H1 (cell line): ENCODE results near the gene CFDP1. TPM values are rescaled to one million over a fixed set of nuclear protein-coding genes. Genes with fewer than 3 reads are reported as not detected.

Experiments
- CTCF ChIA-PET: fragments of 300-600 bp; sonication (Branson Sonifier 250); formaldehyde crosslinking; loops from one replicate; lab custom pipeline; 2021; ENCODE audit not compliant: partially characterized antibody; lab: Charles Lee
- POLR2A ChIA-PET: fragments of 300-600 bp; sonication (Branson Sonifier 250); formaldehyde crosslinking; loops from one replicate; lab custom pipeline; 2021; ENCODE audit warnings: inconsistent platforms; ENCODE audit not compliant: partially characterized antibody; lab: Charles Lee
- DNase-seq, 2 experiments: peaks; one replicate each; pipeline versions ENCODE4 v3.0.0 to v3.0.0-alpha.2; 2010 to 2022; ENCODE audit warnings: low spot score in 2 of 2, low read depth in 1 of 2, mixed read lengths in 1 of 2
- FAIRE-seq: peaks from 2 replicates; lab custom pipeline; 2011; peaks lifted over from hg19 to GRCh38; lab: Jason Lieb, UNC
- H2AFZ ChIP-seq: 2 replicates; pipeline ENCODE4 v1.8.1; 2012; ENCODE audit warnings: low read length, inconsistent platforms
- H2AK5ac ChIP-seq: 2 replicates; pipeline ENCODE4 v1.6.1; 2013; ENCODE audit warnings: low read depth, low read length
- H2BK120ac ChIP-seq: replicated peaks from 2 replicates; pipeline ENCODE3; 2013; ENCODE audit warnings: low read depth, low read length, inconsistent platforms
- H2BK12ac ChIP-seq: 2 replicates; pipeline ENCODE4 v1.6.1; 2013; ENCODE audit warnings: low read depth, low read length
- H2BK15ac ChIP-seq: 2 replicates; pipeline ENCODE4 v1.6.1; 2013; ENCODE audit warnings: low read length
- H2BK20ac ChIP-seq: 2 replicates; pipeline ENCODE4 v1.6.1; 2013; ENCODE audit warnings: low read length
- H2BK5ac ChIP-seq: 2 replicates; pipeline ENCODE4 v1.6.1; 2013; ENCODE audit warnings: low read depth, low read length
- H3K14ac ChIP-seq: 2 replicates; pipeline ENCODE4 v1.6.1; 2013; ENCODE audit warnings: inconsistent platforms; ENCODE audit not compliant: insufficient read length
- H3K18ac ChIP-seq: 2 replicates; pipeline ENCODE4 v1.6.1; 2013; ENCODE audit warnings: low read length; ENCODE audit errors: extremely low read depth
- H3K23ac ChIP-seq: 2 replicates; pipeline ENCODE4 v1.6.1; 2013; ENCODE audit warnings: inconsistent platforms; ENCODE audit not compliant: insufficient read length
- H3K23me2 ChIP-seq: 2 replicates; pipeline ENCODE4 v1.6.1; 2013; ENCODE audit warnings: low read depth, low read length
- H3K27ac ChIP-seq: 2 replicates; pipeline ENCODE4 v1.6.1; 2011; ENCODE audit warnings: low read depth, low read length, inconsistent platforms
- H3K27me3 ChIP-seq, 4 experiments: replicated peaks in 1 of 4; 1 replicate in 1 of 4; 2 replicates in 3 of 4; pipeline versions ENCODE4 v1.6.1 to v1.8.1; 2011 to 2013; ENCODE audit warnings: low read length in 3 of 4, mild to moderate bottlenecking in 3 of 4, inconsistent platforms in 2 of 4, mixed read lengths in 2 of 4, moderate library complexity in 1 of 4; ENCODE audit not compliant: control insufficient read depth in 3 of 4, insufficient read depth in 3 of 4; ENCODE audit errors: extremely low read depth in 1 of 4
- H3K36me3 ChIP-seq, 4 experiments: 2 replicates each; pipeline versions ENCODE4 v1.6.1 to v1.8.1; 2011 to 2013; ENCODE audit warnings: mild to moderate bottlenecking in 4 of 4, low read length in 3 of 4, moderate library complexity in 2 of 4, control low read depth in 1 of 4, inconsistent platforms in 1 of 4; ENCODE audit not compliant: insufficient read depth in 4 of 4, control insufficient read depth in 2 of 4
- H3K4ac ChIP-seq: replicated peaks from 2 replicates; pipeline ENCODE3; 2013; ENCODE audit warnings: low read length, low read depth, mixed read lengths, inconsistent platforms; ENCODE audit not compliant: insufficient read length
- H3K4me1 ChIP-seq, 4 experiments: replicated peaks in 1 of 4; 1 replicate in 1 of 4; 2 replicates in 3 of 4; pipeline versions ENCODE4 v1.6.1 to v1.8.1; 2011 to 2013; ENCODE audit warnings: low read length in 3 of 4, inconsistent platforms in 2 of 4, mixed read lengths in 1 of 4; ENCODE audit not compliant: insufficient read depth in 4 of 4, control insufficient read depth in 3 of 4
- H3K4me2 ChIP-seq, 2 experiments: 2 replicates each; pipeline versions ENCODE4 v1.6.1 to v1.8.1; 2011 to 2013; ENCODE audit warnings: low read depth in 2 of 2, low read length in 2 of 2, control low read depth in 1 of 2, inconsistent platforms in 1 of 2, mild to moderate bottlenecking in 1 of 2; ENCODE audit not compliant: insufficient read depth in 1 of 2
- H3K4me3 ChIP-seq, 4 experiments: fragments of 200-600, 300-600 bp in 1 of 4; sonication (generic), shearing (Covaris generic), sonication (Bioruptor Twin) in 1 of 4; 2 replicates each; pipeline versions ENCODE4 v1.5.1 to v1.8.1; 2011 to 2016; ENCODE audit warnings: low read length in 4 of 4, low read depth in 3 of 4, control low read depth in 2 of 4, inconsistent platforms in 2 of 4, mild to moderate bottlenecking in 2 of 4, mixed read lengths in 1 of 4, moderate library complexity in 1 of 4; ENCODE audit not compliant: insufficient read depth in 2 of 4; ENCODE audit errors: extremely low read depth in 1 of 4
- H3K56ac ChIP-seq: replicated peaks from 2 replicates; pipeline ENCODE3; 2013; ENCODE audit warnings: low read depth, mild to moderate bottlenecking, mixed read lengths, low read length, inconsistent platforms; ENCODE audit not compliant: insufficient read length
- H3K79me1 ChIP-seq: 2 replicates; pipeline ENCODE4 v1.6.1; 2013; ENCODE audit warnings: low read depth, low read length, control low read depth
- H3K79me2 ChIP-seq, 2 experiments: 2 replicates each; pipeline versions ENCODE4 v1.6.1 to v1.8.1; 2012 to 2013; ENCODE audit warnings: low read length in 2 of 2, mild to moderate bottlenecking in 2 of 2, inconsistent platforms in 1 of 2; ENCODE audit not compliant: insufficient read depth in 2 of 2, control insufficient read depth in 1 of 2
- H3K9ac ChIP-seq, 4 experiments: replicated peaks in 1 of 4; 1 replicate in 1 of 4; 2 replicates in 3 of 4; pipeline versions ENCODE4 v1.6.1 to v1.8.1; 2011 to 2013; ENCODE audit warnings: low read depth in 3 of 4, low read length in 3 of 4, control low read depth in 2 of 4, mild to moderate bottlenecking in 2 of 4, moderate library complexity in 2 of 4, inconsistent platforms in 1 of 4; ENCODE audit errors: extremely low read depth in 1 of 4
- H3K9me3 ChIP-seq, 2 experiments: 2 replicates each; pipeline versions ENCODE4 v1.6.1 to v1.8.1; 2012 to 2013; ENCODE audit warnings: mild to moderate bottlenecking in 2 of 2, moderate library complexity in 2 of 2, control low read depth in 1 of 2, inconsistent platforms in 1 of 2, low read depth in 1 of 2, low read length in 1 of 2, mixed read lengths in 1 of 2; ENCODE audit not compliant: insufficient read depth in 2 of 2
- H4K20me1 ChIP-seq, 2 experiments: replicated peaks in 1 of 2; 2 replicates each; pipeline versions ENCODE3 to v1.8.1; 2011 to 2013; ENCODE audit warnings: inconsistent platforms in 2 of 2, low read length in 2 of 2, mild to moderate bottlenecking in 1 of 2; ENCODE audit not compliant: insufficient read depth in 2 of 2, control insufficient read depth in 1 of 2
- H4K5ac ChIP-seq: 2 replicates; pipeline ENCODE4 v1.6.1; 2013; ENCODE audit warnings: low read length, low read depth, mixed read lengths, inconsistent platforms; ENCODE audit not compliant: insufficient read length
- H4K8ac ChIP-seq: 2 replicates; pipeline ENCODE4 v1.8.0; 2013; ENCODE audit warnings: mild to moderate bottlenecking, moderate library complexity, low read length, inconsistent platforms; ENCODE audit not compliant: insufficient read depth; ENCODE audit errors: extremely low read depth
- H4K91ac ChIP-seq: replicated peaks from 2 replicates; pipeline ENCODE3; 2013; ENCODE audit warnings: low read length, mixed read lengths, inconsistent platforms; ENCODE audit not compliant: insufficient read length
- BACH1 ChIP-seq: IDR thresholded peaks from 2 replicates; pipeline ENCODE4 v1.6.1; 2012; ENCODE audit warnings: low read length, improper control_type of control experiment
- WGBS, 2 experiments: shearing (Covaris generic) in 1 of 2; methylation state at CpG; one replicate each; pipeline versions ENCODE4 v1.1.6 to v1.1.7; 2013 to 2015; ENCODE audit warnings: low lambda C conversion rate in 2 of 2, mixed read lengths in 2 of 2, inconsistent platforms in 1 of 2, low coverage in 1 of 2, missing lambda C conversion rate in 1 of 2; ENCODE audit not compliant: insufficient replicate concordance in 2 of 2, insufficient coverage in 1 of 2, insufficient read length in 1 of 2; ENCODE audit errors: extremely low coverage in 1 of 2, missing lambda C conversion rate in 1 of 2; 5-methylcytosine and 5-hydroxymethylcytosine counted together
- polyA plus RNA-seq, 7 experiments: library from polyadenylated mRNA; depleted of rRNA in 3 of 7; stranded (reverse) in 5 of 7; unstranded in 2 of 7; fragments of >200 nt in 5 of 7; fragments of 200-250 nt in 2 of 7; gene quantifications; 1 replicate in 5 of 7; 2 replicates in 1 of 7; 4 replicates in 1 of 7; pipeline versions ENCODE4 v1.2.1 to v1.2.3, GENCODE V29; 2011 to 2013; ENCODE audit warnings: missing spikeins in 2 of 7, mixed read lengths in 2 of 7
- total RNA-seq: library from RNA; stranded (reverse); fragmentation: NEBNext Ultra II Directional; extraction: Animal tissue kit (Norgen Biotek cat#: 25700); gene quantifications from 2 replicates; pipeline ENCODE4 v1.2.1, GENCODE V29; 2021

The CFDP1 gene
- total and polyA plus RNA-seq, 2 of the 8 experiments (the other 6 are each of a cell fraction or from before 2014, with no cell fraction given), result 25.5 to 77.3 TPM

GRCh38 chr16:75420987-75421819 lies 12.1 kb downstream of the CFDP1 start:
- H2AFZ ChIP-seq, result no peak overlapping the region
- H4K8ac ChIP-seq, result no peak overlapping the region
- ChIA-PET CTCF (interaction anchor here (0.5 to 6.5 kb wide), 9 partner anchors 10 to 660 kb away, joined by 3 to 33 read pairs (median 3); partner anchors contain the start of gene ADAT1), POLR2A (interaction anchor here (0.7 to 3.9 kb wide), 2 partner anchors 13 to 74 kb away, joined by 3 to 34 read pairs; partner anchors contain the start of genes CFDP1 and CHST6)
- no peak overlapping the region for H3K56ac ChIP-seq
- no peaks in the 10 kb centered on the region for H3K36me3 ChIP-seq
- H3K4ac ChIP-seq, result no peak overlapping the region
- DNase-seq, result peak; percentile 53 to 88
- peak overlapping the region in 1 of 4 experiments; percentile 39; a peak in 1 of 8 replicates for H3K4me3 ChIP-seq
- H3K14ac ChIP-seq, result no peak overlapping the region
- H4K20me1 ChIP-seq, result peaks cover 5 to 6% of the 10 kb centered on the region in 2 experiments
- peaks cover 0 to 8% (median 2%) of the 10 kb centered on the region in 4 experiments; a peak in 3 of 7 replicates for H3K4me1 ChIP-seq
- no peaks in the 10 kb centered on the region for H3K27me3 ChIP-seq
- H3K18ac ChIP-seq, result no peak overlapping the region
- H3K79me1 ChIP-seq, result peaks cover 4% of the 10 kb centered on the region
- no peak overlapping the region for H2BK15ac ChIP-seq
- FAIRE-seq, result peak; percentile 32
- no peak overlapping the region for H4K91ac ChIP-seq
- H2BK12ac ChIP-seq, result no peak overlapping the region
- H3K9me3 ChIP-seq, result no peaks in the 10 kb centered on the region
- peak overlapping the region; percentile 27 to 44; a peak in 3 of 4 replicates for H3K4me2 ChIP-seq
- no peaks in the 10 kb centered on the region for H3K23me2 ChIP-seq
- no peak overlapping the region for H3K27ac ChIP-seq
- no peak overlapping the region for H3K23ac ChIP-seq
- H2BK120ac ChIP-seq, result no peak overlapping the region
- H3K9ac ChIP-seq, result no peak overlapping the region
- H2AK5ac ChIP-seq, result no peak overlapping the region
- no peak overlapping the region for H2BK20ac ChIP-seq
- peaks cover 3 to 92% of the 10 kb centered on the region in 2 experiments; a peak in 3 of 4 replicates for H3K79me2 ChIP-seq
- no peak overlapping the region for H2BK5ac ChIP-seq
- WGBS, 2 experiments, result 47% methylated on average over 8 of the region's 8 CpGs; no CpG with 5 or more reads in 1 of the 2 experiments
- H4K5ac ChIP-seq, result no peak overlapping the region
- no peak for TF ChIP-seq BACH1
